HG03139 (cell line): ENCODE results near the gene NCBP2.
A peak's percentile ranks its signal among the peaks of the same experiment; 100 is the strongest.

ENCODE experiments used
- ATAC-seq: cut with Tn5 transposase; IDR thresholded peaks from one replicate; pipeline ENCODE4 v1.9.1; 2021; ENCODE audit not compliant: unreplicated experiment

NCBP2 gene

GRCh38 chr3:196942226-196942914, at the start of gene NCBP2:
Gene NCBP2, minus strand, starts transcription at chr3:196942528. Its CDS starts 25 bp downstream, at chr3:196942503.
- ATAC-seq: peak; percentile 91

GRCh38 chr3:196991581-196992460, 49.5 kb upstream of the NCBP2 start:
- no peak for ATAC-seq

- no peak for ATAC-seq
Measured at GRCh38 chr3:196990601-196991007, 48.3 kb upstream of the NCBP2 start.

GRCh38 chr3:196989721-196990262, 47.5 kb upstream of the NCBP2 start:
- no peak for ATAC-seq

GRCh38 chr3:196988241-196989029, 46.1 kb upstream of the NCBP2 start:
- no peak for ATAC-seq

GRCh38 chr3:196987022-196987421, 44.7 kb upstream of the NCBP2 start:
- ATAC-seq: no peak

- ATAC-seq: no peak
Measured at GRCh38 chr3:196985954-196986885, 43.9 kb upstream of the NCBP2 start.

- no peak for ATAC-seq
Measured at GRCh38 chr3:196985298-196985697, 43.0 kb upstream of the NCBP2 start.

GRCh38 chr3:196983186-196983585, 40.9 kb upstream of the NCBP2 start:
- ATAC-seq: no peak

GRCh38 chr3:196981657-196982056, 39.3 kb upstream of the NCBP2 start:
- ATAC-seq: no peak

GRCh38 chr3:196979545-196979944, 37.2 kb upstream of the NCBP2 start:
- ATAC-seq: no peak

- no peak for ATAC-seq
Measured at GRCh38 chr3:196976941-196977340, 34.6 kb upstream of the NCBP2 start.

- ATAC-seq: no peak
Measured at GRCh38 chr3:196975349-196975748, 33.0 kb upstream of the NCBP2 start.

GRCh38 chr3:196974661-196975060, 32.3 kb upstream of the NCBP2 start:
- no peak for ATAC-seq

- no peak for ATAC-seq
Measured at GRCh38 chr3:196971094-196971698, 28.9 kb upstream of the NCBP2 start.

GRCh38 chr3:196970547-196971093, 28.3 kb upstream of the NCBP2 start:
- ATAC-seq: no peak

- ATAC-seq: peak; percentile 57
Measured at GRCh38 chr3:196969660-196970546, 27.6 kb upstream of the NCBP2 start.

- peak; percentile 35 for ATAC-seq
Measured at GRCh38 chr3:196969134-196969659, 26.9 kb upstream of the NCBP2 start.
